A549 (cell line): ENCODE results near the gene NRXN3. TPM values are rescaled to one million over a fixed set of nuclear protein-coding genes. Genes with fewer than 3 reads are reported as not detected.

ENCODE experiments used
- ATAC-seq, 2 experiments: fragments of 200-7000 bp in 1 of 2; fragments of >200 bp in 1 of 2; cut with Nextera tagmentation in 1 of 2; cut with Tn5 transposase in 1 of 2; 3 replicates each; pipeline versions ENCODE4 v1.8.0 to v1.9.1; 2018 to 2020; ENCODE audit warnings: mild to moderate bottlenecking in 1 of 2, moderate library complexity in 1 of 2
- CTCF ChIA-PET: fragments of 300-600 bp; sonication (Branson Sonifier 250); formaldehyde crosslinking; extraction: SDS; loops from one replicate; lab custom pipeline; 2021; ENCODE audit warnings: antibody characterized with exemption, inconsistent platforms; lab: Yijun Ruan, JAX
- POLR2A ChIA-PET: fragments of 350-600 bp; formaldehyde crosslinking; extraction: SDS; loops from one replicate; lab custom pipeline; 2021; ENCODE audit warnings: antibody characterized with exemption, inconsistent platforms; lab: Yijun Ruan, JAX
- DNase-seq, 2 experiments: peaks; one replicate each; pipeline versions ENCODE4 v3.0.0 to v3.0.0-alpha.2; 2011 to 2016; ENCODE audit warnings: low read depth in 1 of 2, low spot score in 1 of 2
- FAIRE-seq: peaks from 2 replicates; lab custom pipeline; 2011; peaks lifted over from hg19 to GRCh38; lab: Jason Lieb, UNC
- H3K27ac ChIP-seq, 2 experiments: fragments of >200 bp; sonication (Bioruptor Twin); formaldehyde crosslinking; 3 replicates each; pipeline ENCODE4 v1.5.1; 2016 to 2017
- H3K4me1 ChIP-seq: fragments of >200 bp; sonication (Bioruptor Twin); formaldehyde crosslinking; 3 replicates; pipeline ENCODE4 v1.6.1; 2016
- H3K4me2 ChIP-seq: fragments of >200 bp; sonication (Bioruptor Twin); formaldehyde crosslinking; 3 replicates; pipeline ENCODE4 v1.6.1; 2016
- H3K4me3 ChIP-seq: fragments of >200 bp; sonication (Bioruptor Twin); formaldehyde crosslinking; 3 replicates; pipeline ENCODE4 v1.5.1; 2016
- H3K9me3 ChIP-seq: fragments of >200 bp; sonication (Bioruptor Twin); formaldehyde crosslinking; 3 replicates; pipeline ENCODE4 v1.6.1; 2016
- CBX2 ChIP-seq: fragments of 200-600 bp; sonication (generic); IDR thresholded peaks from 2 replicates; pipeline ENCODE4 v1.6.1; 2016; ENCODE audit warnings: low read depth, mild to moderate bottlenecking, borderline replicate concordance
- CHD2 ChIP-seq: fragments of 150-350 bp; IDR thresholded peaks from 2 replicates; pipeline ENCODE4 v1.6.1; 2014; ENCODE audit warnings: low read length; ENCODE audit not compliant: partially characterized antibody
- FOSB ChIP-seq: fragments of 250-450 bp; sonication (Bioruptor Pico); IDR thresholded peaks from 2 replicates; pipeline ENCODE4 v1.5.0; 2020; ENCODE audit warnings: mild to moderate bottlenecking, moderate library complexity
- FOSL2 ChIP-seq, 2 experiments: fragments of 450-650 bp in 1 of 2; fragments of >200 bp in 1 of 2; sonication (Bioruptor Twin) in 1 of 2; formaldehyde crosslinking; IDR thresholded peaks; 2 replicates each; pipeline versions ENCODE4 v1.5.0 to v1.6.1; 2016 to 2020; ENCODE audit warnings: mild to moderate bottlenecking in 1 of 2, moderate library complexity in 1 of 2
- FOXS1 ChIP-seq: fragments of 250-450 bp; sonication (Bioruptor Pico); IDR thresholded peaks from 2 replicates; pipeline ENCODE4 v1.5.0; 2020; ENCODE audit warnings: mild to moderate bottlenecking, moderate library complexity
- HEYL ChIP-seq: fragments of 250-450 bp; sonication (Bioruptor Pico); IDR thresholded peaks from 2 replicates; pipeline ENCODE4 v1.8.0; 2021; ENCODE audit warnings: mild to moderate bottlenecking, moderate library complexity
- HOXA7 ChIP-seq: fragments of 250-450 bp; sonication (Bioruptor Pico); IDR thresholded peaks from 2 replicates; pipeline ENCODE4 v1.5.0; 2020; ENCODE audit warnings: mild to moderate bottlenecking, moderate library complexity
- HOXB13 ChIP-seq: fragments of 250-450 bp; sonication (Bioruptor Pico); IDR thresholded peaks from 2 replicates; pipeline ENCODE4 v1.5.0; 2020; ENCODE audit warnings: low read depth, mild to moderate bottlenecking, moderate library complexity
- JUN ChIP-seq, 2 experiments: fragments of >200 bp; sonication (Bioruptor Twin); formaldehyde crosslinking; IDR thresholded peaks; 2 replicates in 1 of 2; 3 replicates in 1 of 2; pipeline ENCODE4 v1.6.1; 2016 to 2017
- NFE2L2 ChIP-seq: fragments of 150-350 bp; conservative IDR thresholded peaks from 2 replicates; pipeline ENCODE4 v1.6.1; 2014; ENCODE audit warnings: low read length
- NPAS2 ChIP-seq: fragments of 250-450 bp; sonication (Bioruptor Pico); IDR thresholded peaks from 2 replicates; pipeline ENCODE4 v1.8.0; 2022; ENCODE audit warnings: mild to moderate bottlenecking, moderate library complexity, borderline replicate concordance
- RAD21 ChIP-seq, 2 experiments: fragments of >200 bp in 1 of 2; sonication (Bioruptor Twin) in 1 of 2; formaldehyde crosslinking in 1 of 2; IDR thresholded peaks in 1 of 2; conservative IDR thresholded peaks in 1 of 2; 2 replicates in 1 of 2; 3 replicates in 1 of 2; pipeline ENCODE4 v1.6.1; 2012 to 2018; ENCODE audit warnings: inconsistent platforms in 1 of 2
- RARB ChIP-seq: fragments of 250-450 bp; sonication (Bioruptor Pico); IDR thresholded peaks from 2 replicates; pipeline ENCODE4 v1.8.0; 2021; ENCODE audit warnings: mild to moderate bottlenecking, moderate library complexity
- RNF2 ChIP-seq: fragments of 200-600 bp; sonication (generic); IDR thresholded peaks from 2 replicates; pipeline ENCODE4 v1.6.1; 2016; ENCODE audit warnings: low read depth, mild to moderate bottlenecking, antibody characterized with exemption, moderate library complexity, borderline replicate concordance
- ZSCAN20 ChIP-seq: fragments of 250-450 bp; sonication (Bioruptor Pico); IDR thresholded peaks from 2 replicates; pipeline ENCODE4 v1.8.0; 2022; ENCODE audit warnings: mild to moderate bottlenecking, moderate library complexity
- WGBS: methylation state at CpG from one replicate; pipeline ENCODE4 v1.1.6; 2017; ENCODE audit errors: missing lambda C conversion rate; 5-methylcytosine and 5-hydroxymethylcytosine counted together
- polyA plus RNA-seq, 4 experiments: library from polyadenylated mRNA; depleted of rRNA in 3 of 4; stranded (reverse); fragments of >200 nt; fragmentation: RNase III in 1 of 4; extraction: RNeasy Plus Mini Kit Qiagen cat#74134 plus additional on column Dnase treatment in 1 of 4; gene quantifications; 2 replicates in 3 of 4; 3 replicates in 1 of 4; pipeline ENCODE4 v1.2.3, GENCODE V29; 2011 to 2017
- TF ChIP-seq, protein P1 (sequence below): fragments of >200 bp; sonication (Bioruptor Twin); formaldehyde crosslinking; IDR thresholded peaks from 3 replicates; pipeline ENCODE4 v1.6.1; 2016
- TF ChIP-seq, protein P2 (sequence below): IDR thresholded peaks from 2 replicates; pipeline ENCODE4 v1.6.1; 2012
- TF ChIP-seq, protein P3 (sequence below): fragments of >200 bp; sonication (Bioruptor Twin); formaldehyde crosslinking; IDR thresholded peaks from 3 replicates; pipeline ENCODE4 v1.5.1; 2016
- TF ChIP-seq, protein P4 (sequence below): fragments of 200-600 bp; sonication (generic); IDR thresholded peaks from 2 replicates; pipeline ENCODE4 v1.6.1; 2016; ENCODE audit warnings: antibody characterized with exemption, mild to moderate bottlenecking, moderate library complexity
- TF ChIP-seq, protein P5 (sequence below): fragments of >200 bp; sonication (Bioruptor Twin); formaldehyde crosslinking; IDR thresholded peaks from 2 replicates; pipeline ENCODE4 v1.6.1; 2016

Gene NRXN3
- polyA plus RNA-seq, 2 of the 4 experiments (the other 2 are of a cell fraction): 0.62 to 2.3 TPM

DNA sequence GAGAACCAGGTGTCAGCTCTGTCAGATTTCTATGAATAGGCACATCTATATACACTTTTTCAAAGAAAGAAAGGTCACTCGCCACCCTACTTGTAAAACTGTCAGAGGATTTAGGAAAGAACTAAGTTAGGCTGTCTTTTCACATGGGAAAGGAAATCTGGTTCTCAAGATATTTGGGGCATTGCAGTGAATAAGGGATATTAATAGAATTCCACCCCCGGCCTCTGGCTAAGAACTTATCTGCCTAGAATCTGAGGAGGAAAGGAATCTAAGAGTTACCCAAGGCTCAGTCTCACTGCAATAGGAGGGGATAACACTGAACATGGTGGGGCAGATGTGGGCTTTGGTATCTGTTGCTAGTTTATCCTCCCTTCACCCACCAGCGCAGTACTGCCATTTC is 677.6 kb downstream of the NRXN3 start:
- WGBS: 54% methylated on average over 3 of the region's 3 CpGs
- no peaks in the 10 kb centered on the region for H3K4me1 ChIP-seq
- TF ChIP-seq RNF2 (no peak), HEYL (CRISPR knock-in tag) (no peak), FOXS1 (CRISPR knock-in tag) (no peak), FOSB (CRISPR knock-in tag) (no peak), JUN (IDR thresholded peaks at IDR 0.05) (no peak), CHD2 (no peak), RARB (CRISPR knock-in tag) (no peak), FOSL2 (IDR thresholded peaks at IDR 0.05) (no peak), FOSL2 (CRISPR knock-in tag; IDR thresholded peaks at IDR 0.05) (no peak), RAD21 (conservative IDR thresholded peaks at IDR 0.05 in 1 of 2, IDR thresholded peaks at IDR 0.05 in 1 of 2) (no peak), ZSCAN20 (CRISPR knock-in tag) (no peak), CBX2 (no peak)
- TF ChIP-seq, protein P1, sequence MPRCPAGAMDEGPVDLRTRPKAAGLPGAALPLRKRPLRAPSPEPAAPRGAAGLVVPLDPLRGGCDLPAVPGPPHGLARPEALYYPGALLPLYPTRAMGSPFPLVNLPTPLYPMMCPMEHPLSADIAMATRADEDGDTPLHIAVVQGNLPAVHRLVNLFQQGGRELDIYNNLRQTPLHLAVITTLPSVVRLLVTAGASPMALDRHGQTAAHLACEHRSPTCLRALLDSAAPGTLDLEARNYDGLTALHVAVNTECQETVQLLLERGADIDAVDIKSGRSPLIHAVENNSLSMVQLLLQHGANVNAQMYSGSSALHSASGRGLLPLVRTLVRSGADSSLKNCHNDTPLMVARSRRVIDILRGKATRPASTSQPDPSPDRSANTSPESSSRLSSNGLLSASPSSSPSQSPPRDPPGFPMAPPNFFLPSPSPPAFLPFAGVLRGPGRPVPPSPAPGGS: no peak
- no peaks in the 10 kb centered on the region for H3K9me3 ChIP-seq
- no peak overlapping the region for H3K4me2 ChIP-seq
- FAIRE-seq (no peak), ATAC-seq (no peak), DNase-seq (no peak)
- CTCF ChIA-PET: interaction anchor here (0.7 to 1.8 kb wide), 7 partner anchors 9 to 239 kb away, joined by 3 to 7 read pairs (median 5); no protein-coding TSS in a partner anchor
- no peak overlapping the region for H3K4me3 ChIP-seq
- no peak overlapping the region for H3K27ac ChIP-seq
- POLR2A ChIA-PET: no interaction called here

DNA sequence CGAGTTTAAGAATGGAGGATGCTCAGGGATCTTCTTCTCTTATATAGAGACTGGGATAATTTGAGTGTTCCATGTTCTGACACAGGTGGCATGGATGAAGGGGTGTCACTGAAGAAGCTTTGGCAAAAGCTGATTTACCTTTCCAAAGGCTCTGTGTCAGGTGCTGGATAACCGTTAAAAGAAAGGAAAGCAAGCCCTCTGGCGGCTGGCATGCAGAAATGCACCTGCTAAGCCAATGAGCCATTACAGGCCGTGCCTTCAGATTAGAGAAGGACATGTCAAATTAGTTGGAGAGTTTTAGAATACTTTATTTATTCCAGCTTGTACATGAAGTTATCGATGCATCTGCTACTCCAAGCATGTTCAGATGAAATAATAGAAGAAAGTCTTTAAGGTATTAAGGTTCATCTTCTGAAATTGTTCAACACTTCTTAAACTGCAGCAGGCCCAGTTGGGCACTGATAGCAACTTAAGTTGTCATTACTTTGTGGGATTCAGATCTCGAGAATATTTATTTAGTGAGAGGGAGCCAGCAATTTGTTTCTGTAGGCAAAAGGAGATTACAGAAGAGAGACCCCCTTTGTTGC is 678.2 kb downstream of the NRXN3 start:
- no peak for TF ChIP-seq NPAS2 (CRISPR knock-in tag)
- TF ChIP-seq, protein P2, sequence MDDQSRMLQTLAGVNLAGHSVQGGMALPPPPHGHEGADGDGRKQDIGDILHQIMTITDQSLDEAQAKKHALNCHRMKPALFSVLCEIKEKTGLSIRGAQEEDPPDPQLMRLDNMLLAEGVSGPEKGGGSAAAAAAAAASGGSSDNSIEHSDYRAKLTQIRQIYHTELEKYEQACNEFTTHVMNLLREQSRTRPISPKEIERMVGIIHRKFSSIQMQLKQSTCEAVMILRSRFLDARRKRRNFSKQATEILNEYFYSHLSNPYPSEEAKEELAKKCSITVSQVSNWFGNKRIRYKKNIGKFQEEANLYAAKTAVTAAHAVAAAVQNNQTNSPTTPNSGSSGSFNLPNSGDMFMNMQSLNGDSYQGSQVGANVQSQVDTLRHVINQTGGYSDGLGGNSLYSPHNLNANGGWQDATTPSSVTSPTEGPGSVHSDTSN: no peak
- no peak for TF ChIP-seq HOXA7 (CRISPR knock-in tag)
- TF ChIP-seq, protein P3, sequence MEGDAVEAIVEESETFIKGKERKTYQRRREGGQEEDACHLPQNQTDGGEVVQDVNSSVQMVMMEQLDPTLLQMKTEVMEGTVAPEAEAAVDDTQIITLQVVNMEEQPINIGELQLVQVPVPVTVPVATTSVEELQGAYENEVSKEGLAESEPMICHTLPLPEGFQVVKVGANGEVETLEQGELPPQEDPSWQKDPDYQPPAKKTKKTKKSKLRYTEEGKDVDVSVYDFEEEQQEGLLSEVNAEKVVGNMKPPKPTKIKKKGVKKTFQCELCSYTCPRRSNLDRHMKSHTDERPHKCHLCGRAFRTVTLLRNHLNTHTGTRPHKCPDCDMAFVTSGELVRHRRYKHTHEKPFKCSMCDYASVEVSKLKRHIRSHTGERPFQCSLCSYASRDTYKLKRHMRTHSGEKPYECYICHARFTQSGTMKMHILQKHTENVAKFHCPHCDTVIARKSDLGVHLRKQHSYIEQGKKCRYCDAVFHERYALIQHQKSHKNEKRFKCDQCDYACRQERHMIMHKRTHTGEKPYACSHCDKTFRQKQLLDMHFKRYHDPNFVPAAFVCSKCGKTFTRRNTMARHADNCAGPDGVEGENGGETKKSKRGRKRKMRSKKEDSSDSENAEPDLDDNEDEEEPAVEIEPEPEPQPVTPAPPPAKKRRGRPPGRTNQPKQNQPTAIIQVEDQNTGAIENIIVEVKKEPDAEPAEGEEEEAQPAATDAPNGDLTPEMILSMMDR: peak; percentile 67
- TF ChIP-seq RAD21 (conservative IDR thresholded peaks at IDR 0.05 in 1 of 2, IDR thresholded peaks at IDR 0.05 in 1 of 2): peak; percentile 35 to 50; a peak in 3 of 5 replicates
- Histone ChIP-seq H3K4me1 (no peaks in the 10 kb centered on the region), H3K9me3 (no peaks in the 10 kb centered on the region), H3K4me3 (no peak overlapping the region), H3K4me2 (no peak overlapping the region), H3K27ac (no peak overlapping the region)
- FAIRE-seq: no peak
- ChIA-PET POLR2A (no interaction called here), CTCF (interaction anchor here (0.7 to 1.8 kb wide), 7 partner anchors 9 to 833 kb away, joined by 3 to 7 read pairs (median 5); no protein-coding TSS in a partner anchor)
- DNase-seq: peak; percentile 18 to 54
- WGBS: under 1% methylated on average over 6 of the region's 6 CpGs
- peak; percentile 85 to 93; a peak in 5 of 6 replicates for ATAC-seq

DNA sequence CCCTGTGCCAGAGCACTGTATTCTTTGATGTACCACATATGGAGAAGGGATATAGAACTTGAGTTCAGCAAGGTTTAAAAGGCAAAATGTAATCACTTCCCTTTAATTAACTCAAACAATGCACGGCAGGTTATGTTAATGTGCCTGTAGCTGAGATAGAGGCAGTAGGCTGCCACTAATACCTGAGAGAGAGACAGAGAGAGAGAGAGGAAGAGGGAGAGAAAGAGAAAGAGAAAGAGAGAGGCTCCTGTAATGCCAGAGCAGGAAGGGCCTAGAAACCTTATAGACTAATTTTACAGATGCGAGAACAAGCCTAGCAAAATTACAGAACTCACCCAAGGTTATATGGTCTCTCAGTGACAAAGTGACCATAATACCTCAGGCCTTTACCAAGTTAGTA is 679.8 kb downstream of the NRXN3 start:
- Histone ChIP-seq H3K4me1 (no peaks in the 10 kb centered on the region), H3K27ac (no peak overlapping the region), H3K9me3 (no peaks in the 10 kb centered on the region), H3K4me3 (no peak overlapping the region), H3K4me2 (no peak overlapping the region)
- FAIRE-seq: no peak
- WGBS: 34% methylated on average over 2 of the region's 2 CpGs
- POLR2A ChIA-PET: no interaction called here
- ATAC-seq: no peak
- TF ChIP-seq RNF2: no peak
- TF ChIP-seq, protein P4, sequence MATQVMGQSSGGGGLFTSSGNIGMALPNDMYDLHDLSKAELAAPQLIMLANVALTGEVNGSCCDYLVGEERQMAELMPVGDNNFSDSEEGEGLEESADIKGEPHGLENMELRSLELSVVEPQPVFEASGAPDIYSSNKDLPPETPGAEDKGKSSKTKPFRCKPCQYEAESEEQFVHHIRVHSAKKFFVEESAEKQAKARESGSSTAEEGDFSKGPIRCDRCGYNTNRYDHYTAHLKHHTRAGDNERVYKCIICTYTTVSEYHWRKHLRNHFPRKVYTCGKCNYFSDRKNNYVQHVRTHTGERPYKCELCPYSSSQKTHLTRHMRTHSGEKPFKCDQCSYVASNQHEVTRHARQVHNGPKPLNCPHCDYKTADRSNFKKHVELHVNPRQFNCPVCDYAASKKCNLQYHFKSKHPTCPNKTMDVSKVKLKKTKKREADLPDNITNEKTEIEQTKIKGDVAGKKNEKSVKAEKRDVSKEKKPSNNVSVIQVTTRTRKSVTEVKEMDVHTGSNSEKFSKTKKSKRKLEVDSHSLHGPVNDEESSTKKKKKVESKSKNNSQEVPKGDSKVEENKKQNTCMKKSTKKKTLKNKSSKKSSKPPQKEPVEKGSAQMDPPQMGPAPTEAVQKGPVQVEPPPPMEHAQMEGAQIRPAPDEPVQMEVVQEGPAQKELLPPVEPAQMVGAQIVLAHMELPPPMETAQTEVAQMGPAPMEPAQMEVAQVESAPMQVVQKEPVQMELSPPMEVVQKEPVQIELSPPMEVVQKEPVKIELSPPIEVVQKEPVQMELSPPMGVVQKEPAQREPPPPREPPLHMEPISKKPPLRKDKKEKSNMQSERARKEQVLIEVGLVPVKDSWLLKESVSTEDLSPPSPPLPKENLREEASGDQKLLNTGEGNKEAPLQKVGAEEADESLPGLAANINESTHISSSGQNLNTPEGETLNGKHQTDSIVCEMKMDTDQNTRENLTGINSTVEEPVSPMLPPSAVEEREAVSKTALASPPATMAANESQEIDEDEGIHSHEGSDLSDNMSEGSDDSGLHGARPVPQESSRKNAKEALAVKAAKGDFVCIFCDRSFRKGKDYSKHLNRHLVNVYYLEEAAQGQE: no peak
- no peak for TF ChIP-seq FOSB (CRISPR knock-in tag)
- TF ChIP-seq, protein P5, sequence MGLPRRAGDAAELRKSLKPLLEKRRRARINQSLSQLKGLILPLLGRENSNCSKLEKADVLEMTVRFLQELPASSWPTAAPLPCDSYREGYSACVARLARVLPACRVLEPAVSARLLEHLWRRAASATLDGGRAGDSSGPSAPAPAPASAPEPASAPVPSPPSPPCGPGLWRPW: no peak
- TF ChIP-seq ZSCAN20 (CRISPR knock-in tag): no peak
- TF ChIP-seq HOXB13 (CRISPR knock-in tag): no peak
- TF ChIP-seq RARB (CRISPR knock-in tag): no peak
- no peak for TF ChIP-seq NFE2L2
- no peak for DNase-seq
- CTCF ChIA-PET: interaction anchor here (1.7 kb wide), 1 partner anchor 11 kb away, joined by 4 read pairs; no protein-coding TSS in a partner anchor
